H9 (cell line): Measurements from ENCODE around the gene BCLAF1. TPM values are rescaled to one million over a fixed set of nuclear protein-coding genes. Genes with fewer than 3 reads are reported as not detected.

Experiments used
- DNase-seq: peaks from one replicate; pipeline ENCODE4 v3.0.0-alpha.2; 2017
- H2AFZ ChIP-seq: one replicate; pipeline ENCODE4 v1.6.1; 2013; ENCODE audit warnings: mild to moderate bottlenecking, low read length, control low read depth, moderate library complexity
- H2AK5ac ChIP-seq: 2 replicates; pipeline ENCODE4 v1.6.1; 2013; ENCODE audit warnings: low read length, control low read depth, mixed read lengths; ENCODE audit not compliant: insufficient read length
- H2BK120ac ChIP-seq: one replicate; pipeline ENCODE4 v1.6.1; 2013; ENCODE audit warnings: low read depth, mild to moderate bottlenecking, low read length, control low read depth, inconsistent platforms; ENCODE audit not compliant: poor library complexity, severe bottlenecking
- H2BK12ac ChIP-seq: 2 replicates; pipeline ENCODE4 v1.6.1; 2013; ENCODE audit warnings: low read length, control low read depth, mixed read lengths, low read depth; ENCODE audit not compliant: insufficient read length
- H2BK15ac ChIP-seq: 2 replicates; pipeline ENCODE4 v1.6.1; 2013; ENCODE audit warnings: low read depth, low read length, control low read depth
- H2BK20ac ChIP-seq: one replicate; pipeline ENCODE4 v1.6.1; 2013; ENCODE audit warnings: low read depth, mild to moderate bottlenecking, low read length, control low read depth, inconsistent platforms; ENCODE audit not compliant: poor library complexity, severe bottlenecking
- H2BK5ac ChIP-seq: 2 replicates; pipeline ENCODE4 v1.6.1; 2013; ENCODE audit warnings: low read length, control low read depth, mixed read lengths; ENCODE audit not compliant: insufficient read length
- H3K14ac ChIP-seq: 2 replicates; pipeline ENCODE4 v1.6.1; 2013; ENCODE audit warnings: low read length, control low read depth; ENCODE audit not compliant: insufficient read depth
- H3K18ac ChIP-seq: 2 replicates; pipeline ENCODE4 v1.6.1; 2013; ENCODE audit warnings: low read depth, mild to moderate bottlenecking, mixed read lengths, low read length, control low read depth; ENCODE audit not compliant: insufficient read length
- H3K23ac ChIP-seq: 2 replicates; pipeline ENCODE4 v1.6.1; 2013; ENCODE audit warnings: low read length, control low read depth, mixed read lengths, low read depth; ENCODE audit not compliant: insufficient read length
- H3K23me2 ChIP-seq: 2 replicates; pipeline ENCODE4 v1.6.1; 2013; ENCODE audit warnings: low read depth, mild to moderate bottlenecking, mixed read lengths, low read length, control low read depth; ENCODE audit not compliant: insufficient read length, poor library complexity, severe bottlenecking
- H3K27ac ChIP-seq: 2 replicates; pipeline ENCODE4 v1.5.1; 2013; ENCODE audit warnings: low read length, control low read depth, mixed read lengths, low read depth; ENCODE audit not compliant: insufficient read length
- H3K27me3 ChIP-seq: 2 replicates; pipeline ENCODE4 v1.6.1; 2013; ENCODE audit warnings: low read length, control low read depth, inconsistent platforms; ENCODE audit not compliant: insufficient read depth
- H3K4ac ChIP-seq: 2 replicates; pipeline ENCODE4 v1.6.1; 2013; ENCODE audit warnings: low read depth, mild to moderate bottlenecking, control low read depth, inconsistent platforms, low read length, moderate library complexity
- H3K4me1 ChIP-seq: 2 replicates; pipeline ENCODE4 v1.6.1; 2013; ENCODE audit warnings: low read length, control low read depth, inconsistent platforms; ENCODE audit not compliant: insufficient read depth
- H3K4me2 ChIP-seq: 2 replicates; pipeline ENCODE4 v1.6.1; 2013; ENCODE audit warnings: low read length, control low read depth, mixed read lengths; ENCODE audit not compliant: insufficient read length, insufficient read depth
- H3K56ac ChIP-seq: 2 replicates; pipeline ENCODE4 v1.6.1; 2013; ENCODE audit warnings: low read depth, mild to moderate bottlenecking, mixed read lengths, low read length, control low read depth; ENCODE audit not compliant: insufficient read length
- H3K79me1 ChIP-seq: 2 replicates; pipeline ENCODE4 v1.6.1; 2013; ENCODE audit warnings: low read depth, mild to moderate bottlenecking, moderate library complexity, low read length, control low read depth, inconsistent platforms; ENCODE audit not compliant: insufficient read depth, poor library complexity, severe bottlenecking
- H3K79me2 ChIP-seq: 2 replicates; pipeline ENCODE4 v1.6.1; 2013; ENCODE audit warnings: low read length, control low read depth, inconsistent platforms; ENCODE audit not compliant: insufficient read depth
- H3K9ac ChIP-seq: 2 replicates; pipeline ENCODE4 v1.6.1; 2013; ENCODE audit warnings: low read length, control low read depth, mixed read lengths; ENCODE audit not compliant: insufficient read length; ENCODE audit errors: extremely low read depth
- H3K9me3 ChIP-seq: one replicate; pipeline ENCODE4 v1.6.1; 2013; ENCODE audit warnings: low read depth, low read length, inconsistent platforms; ENCODE audit not compliant: control insufficient read depth
- H3T11ph ChIP-seq: one replicate; pipeline ENCODE4 v1.6.1; 2013; ENCODE audit warnings: mild to moderate bottlenecking, low read length, control low read depth, inconsistent platforms
- H4K20me1 ChIP-seq: one replicate; pipeline ENCODE4 v1.6.1; 2013; ENCODE audit not compliant: control insufficient read depth, insufficient read length, insufficient read depth
- H4K5ac ChIP-seq: 2 replicates; pipeline ENCODE4 v1.6.1; 2013; ENCODE audit warnings: low read depth, mild to moderate bottlenecking, mixed read lengths, low read length, control low read depth; ENCODE audit not compliant: insufficient read length
- H4K8ac ChIP-seq: replicated peaks from 2 replicates; pipeline ENCODE4 v1.6.1; 2013; ENCODE audit warnings: low read length, control low read depth, mixed read lengths, low read depth; ENCODE audit not compliant: insufficient read length
- H4K91ac ChIP-seq: 2 replicates; pipeline ENCODE4 v1.6.1; 2013; ENCODE audit warnings: low read depth, mild to moderate bottlenecking, moderate library complexity, mixed read lengths, low read length, control low read depth; ENCODE audit not compliant: insufficient read length
- H3K27ac Mint-ChIP-seq, 3 experiments: 2 replicates in 2 of 3; 3 replicates in 1 of 3; pipeline ENCODE4 v1.8.0; 2020 to 2021; ENCODE audit warnings: mixed read lengths in 3 of 3, mild to moderate bottlenecking in 1 of 3, moderate library complexity in 1 of 3
- H3K27me3 Mint-ChIP-seq: 2 replicates; pipeline ENCODE4 v1.8.0; 2021; ENCODE audit warnings: low read depth, mild to moderate bottlenecking, moderate library complexity, mixed read lengths
- H3K36me3 Mint-ChIP-seq, 3 experiments: 2 replicates in 2 of 3; 3 replicates in 1 of 3; pipeline ENCODE4 v1.8.0; 2020 to 2021; ENCODE audit warnings: low read depth in 3 of 3, mixed read lengths in 3 of 3; ENCODE audit not compliant: insufficient read depth in 1 of 3
- H3K4me1 Mint-ChIP-seq, 2 experiments: 2 replicates each; pipeline ENCODE4 v1.8.0; 2020; ENCODE audit warnings: mixed read lengths in 2 of 2
- H3K4me3 Mint-ChIP-seq, 2 experiments: 2 replicates in 1 of 2; 3 replicates in 1 of 2; pipeline ENCODE4 v1.8.0; 2020 to 2021; ENCODE audit warnings: mild to moderate bottlenecking in 2 of 2, mixed read lengths in 2 of 2, moderate library complexity in 1 of 2
- H3K9me3 Mint-ChIP-seq, 2 experiments: 2 replicates in 1 of 2; 3 replicates in 1 of 2; pipeline ENCODE4 v1.8.0; 2020; ENCODE audit warnings: mild to moderate bottlenecking in 2 of 2, mixed read lengths in 2 of 2, moderate library complexity in 1 of 2
- WGBS: extraction: QIAGEN DNeasy Blood & Tissue Kit; methylation state at CpG from one replicate; pipeline ENCODE4 v1.1.7; 2013; ENCODE audit warnings: missing lambda C conversion rate, low lambda C conversion rate, mixed read lengths; ENCODE audit not compliant: insufficient read length; ENCODE audit errors: extremely low coverage; 5-methylcytosine and 5-hydroxymethylcytosine counted together
- total RNA-seq: library from RNA; stranded (reverse); gene quantifications from 2 replicates; pipeline ENCODE4 v1.2.1, GENCODE V29; 2021
- TF ChIP-seq, protein P1 (sequence below): fragments of 200-600 bp; sonication (generic); conservative IDR thresholded peaks from 3 replicates; pipeline ENCODE4 v1.8.0; 2021; ENCODE audit warnings: antibody characterized with exemption, mild to moderate bottlenecking

Gene BCLAF1
- total RNA-seq, 1 experiment from 2014 or later, result 257 TPM

DNA sequence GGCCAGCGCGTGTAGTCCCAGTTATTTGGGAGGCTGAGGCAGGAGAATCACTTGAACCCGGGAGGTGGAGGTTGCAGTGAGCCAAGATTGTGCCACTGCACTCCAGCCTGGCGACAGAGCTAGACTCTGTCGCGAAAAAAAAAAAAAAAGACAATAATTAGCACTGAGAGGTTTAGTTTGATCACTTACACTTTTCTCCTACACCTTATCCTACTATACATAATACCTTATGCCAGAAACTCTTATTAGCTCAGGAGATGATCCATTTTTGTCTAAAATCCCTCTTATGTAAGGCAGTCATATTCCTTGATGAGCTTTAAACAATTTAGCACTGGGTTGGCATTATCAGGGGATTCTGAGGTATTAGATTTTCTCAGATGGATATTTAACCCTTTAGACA is 35.9 kb downstream of the BCLAF1 start:
- no peak overlapping the region for H2BK5ac ChIP-seq
- H2BK15ac ChIP-seq, result no peak overlapping the region
- H3K27me3 ChIP-seq, result no peaks in the 10 kb centered on the region
- H3K4ac ChIP-seq, result no peak overlapping the region
- peaks cover 3 to 20% (median 10%) of the 10 kb centered on the region in 3 experiments; a peak in 6 of 7 replicates for H3K36me3 Mint-ChIP-seq
- H3K27ac Mint-ChIP-seq, result 0 out of 7 replicates have a peak overlapping the region, but pooled peaks of 1 of the 3 experiments have one; percentile 25
- no peak overlapping the region for H2BK12ac ChIP-seq
- H3K23me2 ChIP-seq, result peaks cover 3% of the 10 kb centered on the region
- no peaks in the 10 kb centered on the region for H3K27me3 Mint-ChIP-seq
- no peak for DNase-seq
- H4K8ac ChIP-seq, result no peak overlapping the region
- H3K18ac ChIP-seq, result no peak overlapping the region
- H3K4me1 Mint-ChIP-seq, result peaks cover 17% of the 10 kb centered on the region in 2 experiments
- no CpG with 5 or more reads among the region's 6 CpGs for WGBS
- H3K27ac ChIP-seq, result no peak overlapping the region
- H3T11ph ChIP-seq, result no peak overlapping the region
- no peaks in the 10 kb centered on the region for H3K9me3 ChIP-seq
- TF ChIP-seq, protein P1, sequence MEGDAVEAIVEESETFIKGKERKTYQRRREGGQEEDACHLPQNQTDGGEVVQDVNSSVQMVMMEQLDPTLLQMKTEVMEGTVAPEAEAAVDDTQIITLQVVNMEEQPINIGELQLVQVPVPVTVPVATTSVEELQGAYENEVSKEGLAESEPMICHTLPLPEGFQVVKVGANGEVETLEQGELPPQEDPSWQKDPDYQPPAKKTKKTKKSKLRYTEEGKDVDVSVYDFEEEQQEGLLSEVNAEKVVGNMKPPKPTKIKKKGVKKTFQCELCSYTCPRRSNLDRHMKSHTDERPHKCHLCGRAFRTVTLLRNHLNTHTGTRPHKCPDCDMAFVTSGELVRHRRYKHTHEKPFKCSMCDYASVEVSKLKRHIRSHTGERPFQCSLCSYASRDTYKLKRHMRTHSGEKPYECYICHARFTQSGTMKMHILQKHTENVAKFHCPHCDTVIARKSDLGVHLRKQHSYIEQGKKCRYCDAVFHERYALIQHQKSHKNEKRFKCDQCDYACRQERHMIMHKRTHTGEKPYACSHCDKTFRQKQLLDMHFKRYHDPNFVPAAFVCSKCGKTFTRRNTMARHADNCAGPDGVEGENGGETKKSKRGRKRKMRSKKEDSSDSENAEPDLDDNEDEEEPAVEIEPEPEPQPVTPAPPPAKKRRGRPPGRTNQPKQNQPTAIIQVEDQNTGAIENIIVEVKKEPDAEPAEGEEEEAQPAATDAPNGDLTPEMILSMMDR, result no peak
- no peak overlapping the region for H3K4me2 ChIP-seq
- H3K14ac ChIP-seq, result no peak overlapping the region
- no peak overlapping the region for H4K5ac ChIP-seq
- no peak overlapping the region for H4K91ac ChIP-seq
- H3K79me2 ChIP-seq, result no peaks in the 10 kb centered on the region; the same call in 1 of the 2 replicates
- no peak overlapping the region for H3K23ac ChIP-seq
- H2BK20ac ChIP-seq, result no peak overlapping the region
- no peak overlapping the region for H3K9ac ChIP-seq
- no peak overlapping the region for H2BK120ac ChIP-seq
- H3K79me1 ChIP-seq, result no peaks in the 10 kb centered on the region
- H3K9me3 Mint-ChIP-seq, result no peaks in the 10 kb centered on the region
- H4K20me1 ChIP-seq, result no peaks in the 10 kb centered on the region
- no peak overlapping the region for H2AK5ac ChIP-seq
- H3K4me3 Mint-ChIP-seq, result no peak overlapping the region
- H3K56ac ChIP-seq, result no peak overlapping the region
- no peaks in the 10 kb centered on the region for H3K4me1 ChIP-seq
- H2AFZ ChIP-seq, result no peak overlapping the region
